GM21786 (cell line): ENCODE data around the gene WDR26.

ENCODE experiments used
- ATAC-seq: cut with Tn5 transposase; IDR thresholded peaks from one replicate; pipeline ENCODE4 v1.9.1; 2021; ENCODE audit not compliant: unreplicated experiment

The WDR26 gene

GRCh38 chr1:224393294-224393693 lies 41.3 kb downstream of the WDR26 start:
- no peak for ATAC-seq

GRCh38 chr1:224392411-224393249 lies 42.0 kb downstream of the WDR26 start:
- no peak for ATAC-seq

GRCh38 chr1:224390517-224390916 lies 44.1 kb downstream of the WDR26 start:
- no peak for ATAC-seq

- no peak for ATAC-seq
Measured at GRCh38 chr1:224387943-224388342, 46.7 kb downstream of the WDR26 start.

GRCh38 chr1:224387302-224387912 lies 47.2 kb downstream of the WDR26 start:
- no peak for ATAC-seq

GRCh38 chr1:224383218-224383617 lies 51.4 kb downstream of the WDR26 start:
- no peak for ATAC-seq

- no peak for ATAC-seq
Measured at GRCh38 chr1:224381880-224382548, 52.6 kb downstream of the WDR26 start.

- peak; percentile 64 for ATAC-seq
Measured at GRCh38 chr1:224380003-224380402, 54.6 kb downstream of the WDR26 start.

GRCh38 chr1:224378855-224379631 lies 55.6 kb downstream of the WDR26 start:
- ATAC-seq = peak; percentile 46

GRCh38 chr1:224377676-224378006 lies 57.0 kb downstream of the WDR26 start:
- ATAC-seq = peak; percentile 67

GRCh38 chr1:224375059-224375458 lies 59.5 kb downstream of the WDR26 start:
- ATAC-seq = no peak

GRCh38 chr1:224373008-224373590 lies 61.5 kb downstream of the WDR26 start:
- no peak for ATAC-seq

GRCh38 chr1:224368409-224368808 lies 66.2 kb downstream of the WDR26 start:
- peak; percentile 90 for ATAC-seq

GRCh38 chr1:224359207-224359606 lies 75.4 kb downstream of the WDR26 start:
- no peak for ATAC-seq

GRCh38 chr1:224358237-224358636 lies 76.4 kb downstream of the WDR26 start:
- no peak for ATAC-seq

GRCh38 chr1:224357626-224358124 lies 76.9 kb downstream of the WDR26 start:
- no peak for ATAC-seq

- ATAC-seq = peak; percentile 98
Measured at GRCh38 chr1:224356685-224357625, 77.6 kb downstream of the WDR26 start, which contains the start of gene CNIH4. Gene CNIH4 (plus strand): TSS chr1:224356879. CDS start chr1:224356925, 46 bp downstream.

- no peak for ATAC-seq
Measured at GRCh38 chr1:224353975-224354925, 80.3 kb downstream of the WDR26 start.
